ENCODE measurements around the gene PCDHGB6.
"Not testable (repeated sequence)": the region's sequence is repeated elsewhere in the genome, so short reads cannot be mapped to it uniquely, and the experiment has no call there.

PCDHGB6 gene

DNA sequence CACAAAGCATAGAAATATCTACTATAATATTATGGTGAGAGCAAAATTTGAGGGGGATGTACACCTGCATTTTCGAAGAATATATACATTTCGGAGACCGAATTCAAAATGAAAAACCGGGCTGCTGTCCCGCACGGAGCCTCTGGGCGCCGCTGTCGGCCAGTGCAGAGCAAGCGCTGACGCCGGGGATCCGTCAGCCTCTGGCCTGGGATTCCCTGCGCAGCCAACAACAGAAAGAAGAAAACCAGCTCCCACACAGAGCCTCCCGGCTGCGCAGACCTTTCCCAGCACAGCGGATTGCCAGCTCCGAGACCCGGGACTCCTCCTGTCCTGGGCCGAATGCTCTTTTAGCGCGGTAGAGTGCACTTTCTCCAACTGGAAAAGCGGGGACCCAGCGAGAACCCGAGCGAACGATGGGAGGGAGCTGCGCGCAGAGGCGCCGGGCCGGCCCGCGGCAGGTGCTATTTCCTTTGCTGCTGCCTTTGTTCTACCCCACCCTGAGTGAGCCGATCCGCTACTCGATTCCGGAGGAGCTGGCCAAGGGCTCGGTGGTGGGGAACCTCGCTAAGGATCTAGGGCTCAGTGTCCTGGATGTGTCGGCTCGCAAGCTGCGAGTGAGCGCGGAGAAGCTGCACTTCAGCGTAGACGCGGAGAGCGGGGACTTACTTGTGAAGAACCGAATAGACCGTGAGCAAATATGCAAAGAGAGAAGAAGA is at the start of gene PCDHGB6:
Gene PCDHGB6, plus strand, starts transcription at position 232 of the 716 bp plus-strand sequence. Its CDS starts 182 bp downstream, at position 414.
- not testable (repeated sequence) for H3K4me3 ChIP-seq (ENCODE audit: low read depth, low read length)
- TF ChIP-seq, protein P1, sequence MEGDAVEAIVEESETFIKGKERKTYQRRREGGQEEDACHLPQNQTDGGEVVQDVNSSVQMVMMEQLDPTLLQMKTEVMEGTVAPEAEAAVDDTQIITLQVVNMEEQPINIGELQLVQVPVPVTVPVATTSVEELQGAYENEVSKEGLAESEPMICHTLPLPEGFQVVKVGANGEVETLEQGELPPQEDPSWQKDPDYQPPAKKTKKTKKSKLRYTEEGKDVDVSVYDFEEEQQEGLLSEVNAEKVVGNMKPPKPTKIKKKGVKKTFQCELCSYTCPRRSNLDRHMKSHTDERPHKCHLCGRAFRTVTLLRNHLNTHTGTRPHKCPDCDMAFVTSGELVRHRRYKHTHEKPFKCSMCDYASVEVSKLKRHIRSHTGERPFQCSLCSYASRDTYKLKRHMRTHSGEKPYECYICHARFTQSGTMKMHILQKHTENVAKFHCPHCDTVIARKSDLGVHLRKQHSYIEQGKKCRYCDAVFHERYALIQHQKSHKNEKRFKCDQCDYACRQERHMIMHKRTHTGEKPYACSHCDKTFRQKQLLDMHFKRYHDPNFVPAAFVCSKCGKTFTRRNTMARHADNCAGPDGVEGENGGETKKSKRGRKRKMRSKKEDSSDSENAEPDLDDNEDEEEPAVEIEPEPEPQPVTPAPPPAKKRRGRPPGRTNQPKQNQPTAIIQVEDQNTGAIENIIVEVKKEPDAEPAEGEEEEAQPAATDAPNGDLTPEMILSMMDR (IDR thresholded peaks at IDR 0.05; ENCODE audit: low read depth, low read length) = 0 out of 2 replicates have a peak, but pooled peaks have one; percentile 15

DNA sequence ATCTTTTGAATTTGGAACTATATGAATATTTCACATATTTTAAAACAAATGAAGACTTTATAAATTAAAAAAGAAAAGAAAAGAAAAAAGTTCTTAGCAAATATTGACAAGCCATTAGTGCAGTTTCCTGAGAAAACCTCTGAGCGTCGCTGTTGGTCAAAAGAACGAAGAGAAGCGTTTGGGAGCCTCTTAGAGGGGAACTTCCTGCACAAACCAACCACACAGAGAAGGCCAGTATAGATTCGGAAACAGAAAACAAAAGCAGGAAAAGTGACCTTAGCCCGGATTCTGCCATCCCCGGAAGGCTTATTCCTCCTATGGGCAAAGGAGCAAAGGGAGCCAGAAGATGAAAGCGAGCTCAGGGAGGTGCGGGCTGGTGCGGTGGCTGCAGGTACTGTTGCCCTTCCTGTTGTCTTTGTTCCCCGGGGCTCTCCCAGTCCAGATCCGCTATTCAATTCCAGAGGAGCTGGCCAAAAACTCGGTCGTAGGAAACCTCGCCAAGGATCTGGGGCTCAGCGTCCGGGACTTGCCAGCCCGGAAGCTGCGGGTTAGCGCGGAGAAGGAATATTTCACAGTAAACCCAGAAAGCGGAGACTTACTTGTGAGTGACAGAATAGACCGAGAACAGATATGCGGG is 47.9 kb upstream of the PCDHGB6 start, which contains the start of gene PCDHGB2:
Gene PCDHGB2, plus strand, starts transcription at position 205 of the 637 bp plus-strand sequence. Its CDS starts 142 bp downstream, at position 347.
- TF ChIP-seq, protein P1 (IDR thresholded peaks at IDR 0.05; ENCODE audit: low read depth, low read length) = peak; percentile 33; the same call in 1 of the 2 replicates
- no peak within 1 kb of the TSS for H3K4me3 ChIP-seq (ENCODE audit: low read depth, low read length)

DNA sequence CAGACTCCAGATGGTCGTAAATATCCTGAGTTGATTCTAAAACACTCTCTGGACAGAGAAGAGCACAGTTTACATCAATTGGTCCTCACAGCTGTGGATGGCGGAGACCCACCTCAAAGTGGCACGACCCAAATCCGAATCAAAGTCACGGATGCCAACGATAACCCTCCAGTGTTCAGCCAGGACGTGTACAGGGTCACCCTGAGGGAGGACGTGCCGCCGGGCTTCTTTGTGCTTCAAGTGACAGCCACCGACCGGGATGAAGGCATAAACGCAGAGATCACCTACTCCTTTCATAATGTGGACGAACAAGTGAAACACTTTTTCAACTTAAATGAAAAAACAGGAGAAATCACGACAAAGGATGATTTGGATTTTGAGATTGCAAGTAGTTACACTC is 47.1 kb upstream of the PCDHGB6 start:
- TF ChIP-seq, protein P1 (IDR thresholded peaks at IDR 0.05; ENCODE audit: low read depth, low read length) = no peak
- H3K4me3 ChIP-seq (ENCODE audit: low read depth, low read length) = no peak overlapping the region

DNA sequence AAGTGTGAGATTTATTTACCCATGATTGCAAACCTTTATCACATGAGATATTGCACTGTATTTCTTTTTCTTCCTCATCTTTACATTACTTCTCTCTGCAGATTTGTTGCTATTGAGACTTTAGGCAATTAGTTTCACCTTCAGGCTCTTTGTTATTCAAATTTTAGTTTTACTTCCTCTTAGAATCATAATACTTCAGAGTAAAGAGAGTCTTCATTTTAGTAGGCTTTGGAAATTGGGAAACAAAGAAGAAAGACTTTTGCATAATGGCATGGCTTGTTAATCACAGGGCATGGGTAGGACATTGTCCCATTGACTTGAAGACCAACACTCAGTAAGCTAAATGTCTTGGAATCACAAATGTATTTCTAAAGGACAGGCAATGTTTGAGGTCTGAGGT is 45.1 kb upstream of the PCDHGB6 start:
- TF ChIP-seq, protein P1 (IDR thresholded peaks at IDR 0.05; ENCODE audit: low read depth, low read length) = no peak
- H3K4me3 ChIP-seq (ENCODE audit: low read depth, low read length) = no peak overlapping the region

DNA sequence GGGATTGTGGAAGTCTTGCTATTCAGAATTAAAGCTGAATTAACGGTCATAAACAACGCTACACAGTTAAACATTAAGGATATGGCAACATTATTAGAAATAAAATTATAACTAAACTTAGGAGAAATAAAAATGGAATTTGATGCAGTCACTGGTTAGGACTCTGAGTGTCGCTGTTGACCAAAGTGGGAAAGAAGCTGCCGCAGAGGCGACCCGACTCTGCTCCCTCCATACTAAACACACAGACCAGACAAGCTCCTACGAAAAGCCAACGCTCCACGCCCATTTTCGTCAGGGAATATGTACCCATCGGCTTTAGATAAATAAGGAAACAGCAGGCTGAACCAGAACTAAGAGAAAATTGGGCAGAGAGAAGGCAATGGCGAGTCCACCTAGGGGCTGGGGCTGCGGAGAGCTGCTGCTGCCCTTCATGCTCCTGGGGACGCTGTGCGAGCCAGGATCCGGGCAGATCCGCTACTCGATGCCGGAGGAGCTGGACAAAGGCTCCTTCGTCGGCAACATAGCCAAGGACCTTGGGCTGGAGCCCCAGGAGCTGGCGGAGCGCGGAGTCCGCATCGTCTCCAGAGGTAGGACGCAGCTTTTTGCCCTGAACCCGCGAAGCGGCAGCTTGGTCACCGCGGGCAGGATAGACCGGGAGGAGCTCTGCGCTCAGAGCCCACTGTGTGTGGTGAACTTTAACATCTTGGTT is 43.7 kb upstream of the PCDHGB6 start, which contains the start of gene PCDHGA5:
Gene PCDHGA5, plus strand, starts transcription at position 211 of the 709 bp plus-strand sequence. Its CDS starts 169 bp downstream, at position 380.
- no peak within 1 kb of the TSS for H3K4me3 ChIP-seq (ENCODE audit: low read depth, low read length)
- TF ChIP-seq, protein P1 (IDR thresholded peaks at IDR 0.05; ENCODE audit: low read depth, low read length) = no peak

DNA sequence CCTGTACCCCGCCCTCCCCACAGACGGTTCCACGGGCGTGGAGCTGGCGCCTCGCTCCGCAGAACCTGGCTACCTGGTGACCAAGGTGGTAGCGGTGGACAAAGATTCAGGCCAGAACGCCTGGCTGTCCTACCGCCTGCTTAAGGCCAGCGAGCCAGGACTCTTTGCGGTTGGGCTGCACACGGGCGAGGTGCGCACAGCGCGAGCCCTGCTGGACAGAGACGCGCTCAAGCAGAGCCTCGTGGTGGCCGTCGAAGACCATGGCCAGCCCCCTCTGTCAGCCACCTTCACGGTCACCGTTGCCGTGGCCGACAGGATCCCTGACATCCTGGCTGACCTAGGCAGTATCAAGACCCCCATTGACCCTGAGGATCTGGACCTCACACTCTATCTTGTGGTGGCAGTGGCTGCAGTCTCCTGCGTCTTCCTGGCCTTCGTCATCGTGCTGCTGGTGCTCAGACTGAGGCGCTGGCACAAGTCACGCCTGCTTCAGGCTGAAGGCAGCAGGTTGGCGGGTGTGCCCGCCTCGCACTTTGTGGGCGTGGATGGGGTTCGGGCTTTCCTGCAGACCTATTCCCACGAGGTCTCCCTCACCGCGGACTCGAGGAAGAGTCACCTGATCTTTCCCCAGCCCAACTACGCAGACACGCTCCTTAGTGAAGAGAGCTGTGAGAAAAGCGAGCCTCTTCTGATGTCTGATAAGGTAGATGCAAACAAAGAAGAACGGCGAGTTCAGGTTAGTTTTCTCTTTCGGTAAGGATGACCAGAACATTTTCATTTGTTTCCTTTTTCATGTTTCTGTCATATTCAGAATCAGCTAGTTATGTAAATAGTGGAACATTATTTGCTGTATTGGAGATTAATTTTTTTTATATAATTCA is 41.6 kb upstream of the PCDHGB6 start:
- TF ChIP-seq, protein P1 (IDR thresholded peaks at IDR 0.05; ENCODE audit: low read depth, low read length) = no peak
- no peak overlapping the region for H3K4me3 ChIP-seq (ENCODE audit: low read depth, low read length)
